ENCODE data around the gene EDEM3.
A peak's percentile ranks its signal among the peaks of the same experiment; 100 is the strongest.

EDEM3 gene

DNA sequence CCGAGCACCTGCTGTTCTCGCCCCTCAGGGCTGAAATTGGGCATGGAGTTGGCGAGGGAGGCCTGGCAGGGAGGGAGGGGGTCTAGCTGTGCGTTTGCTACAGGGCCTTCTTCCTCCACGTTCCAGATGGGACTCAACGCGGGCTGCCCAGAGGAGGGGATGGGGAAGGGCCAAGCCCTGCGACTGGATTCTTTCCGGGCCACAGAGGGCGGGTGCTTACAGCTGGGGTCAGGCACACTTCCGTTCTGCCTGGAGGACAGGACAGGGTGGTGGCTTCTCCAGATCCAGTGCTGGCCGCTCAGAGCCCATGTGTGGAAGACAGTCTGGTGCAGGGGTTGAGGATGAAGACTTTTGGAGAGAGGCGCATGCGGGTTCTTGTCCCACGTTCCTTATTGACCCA, 90.0 kb downstream of the EDEM3 start:
- DNase-seq: no peak

DNA sequence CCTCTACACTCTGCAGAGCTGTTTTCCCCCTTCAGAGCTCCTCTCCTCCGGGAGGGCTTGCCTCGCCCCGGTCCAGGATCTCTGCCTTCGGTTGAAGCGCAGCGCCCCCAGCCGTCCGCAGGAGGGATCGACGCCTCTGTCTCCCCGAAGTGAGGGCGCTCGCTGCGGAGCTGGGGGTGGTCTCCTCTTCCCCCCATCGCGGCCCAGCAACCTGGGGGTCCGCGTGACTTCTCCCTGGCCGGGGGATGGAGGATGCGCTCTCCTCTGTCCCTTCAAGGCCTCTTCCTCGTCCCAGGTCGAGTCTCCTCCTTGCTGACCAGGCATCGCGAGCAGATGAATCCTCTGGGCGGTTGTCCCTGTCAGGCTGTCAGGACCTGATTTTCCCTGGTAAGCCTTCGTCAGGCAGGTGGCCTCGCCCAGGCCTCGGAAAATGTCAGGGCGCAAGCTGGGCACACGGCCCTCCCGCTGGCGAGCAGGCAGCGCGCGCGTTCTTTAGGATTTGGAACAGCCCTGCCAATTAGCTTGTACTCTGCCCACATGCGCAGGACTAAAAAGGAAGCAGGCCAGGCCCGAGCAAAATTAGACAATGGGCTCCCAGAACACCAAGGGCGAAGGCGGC, 90.5 kb downstream of the EDEM3 start:
- DNase-seq: peak; percentile 14

DNA sequence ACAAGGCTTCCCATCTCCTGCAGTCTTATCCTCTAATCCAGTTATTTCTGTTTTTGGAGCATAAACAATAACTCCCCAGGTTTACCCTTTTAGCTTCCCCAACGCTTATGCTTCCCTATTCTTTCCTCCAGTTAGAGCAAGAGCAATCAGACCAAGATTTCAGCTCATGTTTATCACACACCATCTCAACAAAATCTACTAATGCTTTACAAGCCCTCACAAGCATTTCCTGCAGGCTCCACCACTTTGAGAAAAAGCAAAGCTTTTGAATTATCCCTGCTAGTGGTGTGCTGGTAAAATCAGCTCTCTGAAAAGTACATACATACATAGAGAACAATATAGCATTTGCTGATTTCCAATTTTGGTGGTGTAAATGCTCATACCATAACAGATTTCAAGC, 92.9 kb downstream of the EDEM3 start:
- no peak for DNase-seq

DNA sequence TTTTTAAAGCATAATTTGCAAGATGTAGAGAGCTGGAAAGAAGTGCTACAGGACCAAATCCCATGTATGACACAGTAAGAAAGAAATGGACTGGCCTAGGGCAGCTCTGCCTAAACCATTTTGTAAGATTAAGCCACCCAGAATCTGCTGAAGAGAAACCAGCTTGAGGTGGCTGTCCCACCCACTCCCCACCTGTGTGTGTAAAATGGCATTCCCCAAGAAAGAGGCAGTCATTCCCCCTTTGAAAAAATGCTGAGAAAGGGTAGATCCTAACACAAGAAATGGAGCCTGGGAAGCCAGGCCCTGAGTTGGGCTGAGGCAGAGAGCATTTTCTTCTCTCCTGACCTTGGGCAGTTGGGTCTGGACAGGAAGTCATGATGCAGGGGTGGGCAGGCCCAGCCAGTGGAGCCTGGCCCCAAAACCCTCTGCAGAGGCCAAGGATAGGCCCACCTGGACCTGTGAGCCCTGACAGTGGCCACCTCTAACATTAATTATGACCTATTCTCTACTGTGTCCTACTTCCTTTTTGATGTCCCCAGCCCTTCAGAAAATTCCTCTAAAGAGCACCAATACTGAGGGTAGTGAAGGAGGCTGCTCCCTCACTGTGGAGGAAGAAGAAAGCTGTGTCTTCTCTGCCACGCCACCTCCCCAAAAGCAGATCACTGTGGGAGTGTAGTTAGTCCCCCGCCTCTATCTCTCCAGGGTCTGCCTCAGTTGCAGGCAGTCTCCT, 94.0 kb downstream of the EDEM3 start:
- no peak for DNase-seq

DNA sequence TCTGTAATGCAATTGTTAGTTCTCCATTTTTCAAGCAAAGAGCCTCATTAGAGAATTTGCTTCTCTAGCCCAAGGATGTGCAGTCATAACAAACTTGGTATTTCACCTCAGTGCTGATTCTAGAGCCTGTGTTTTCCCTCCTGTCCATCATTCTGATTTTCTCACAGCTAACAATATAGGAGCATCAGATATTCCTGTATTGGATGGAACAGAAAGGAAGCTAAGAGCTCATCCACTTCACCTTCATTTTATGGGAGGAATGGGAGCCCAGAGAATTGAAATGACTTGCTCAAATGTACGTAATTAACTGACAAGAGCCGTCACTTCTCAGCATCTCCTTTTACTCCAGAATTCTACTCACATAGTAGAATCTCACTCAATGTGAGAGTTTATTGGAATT, 96.6 kb downstream of the EDEM3 start:
- DNase-seq: no peak

DNA sequence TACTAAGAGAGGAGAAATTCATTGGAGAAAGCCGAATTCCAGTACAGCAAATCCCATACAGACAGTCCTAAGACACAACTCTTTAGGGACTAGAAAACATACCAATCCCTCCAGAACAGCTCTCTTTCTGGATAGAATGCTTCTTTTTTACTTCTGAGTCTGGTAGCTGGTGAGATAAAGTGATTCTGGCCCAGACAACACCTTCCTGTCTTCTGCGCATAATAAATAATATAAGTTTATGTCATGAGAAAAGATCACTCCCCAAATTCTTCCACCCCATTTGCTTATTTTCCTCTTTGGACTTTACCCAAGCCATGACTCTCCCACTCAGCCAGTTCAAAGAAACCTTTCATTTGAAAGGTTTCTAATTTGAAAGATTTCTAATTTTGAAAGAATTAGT, 98.4 kb downstream of the EDEM3 start:
- DNase-seq: no peak

DNA sequence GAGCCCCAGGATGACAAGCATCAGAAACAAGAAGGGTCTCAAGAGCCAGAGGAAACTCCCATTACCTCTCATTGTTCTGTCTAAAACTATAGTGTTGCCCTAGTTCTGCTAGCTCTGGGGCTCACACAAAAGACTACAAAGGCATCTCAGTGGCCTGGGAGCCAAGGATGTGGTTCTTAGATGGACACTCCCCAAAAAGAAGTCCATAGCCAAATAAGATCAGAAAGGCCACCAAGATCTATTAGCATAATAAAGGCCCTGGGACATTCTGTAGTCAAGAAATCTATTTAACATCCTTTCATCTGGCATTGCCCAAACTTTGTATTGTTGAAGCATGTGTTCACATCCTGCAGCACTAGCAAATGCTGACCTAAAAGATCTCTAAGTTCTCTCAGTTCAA, 99.5 kb downstream of the EDEM3 start:
- DNase-seq: no peak

DNA sequence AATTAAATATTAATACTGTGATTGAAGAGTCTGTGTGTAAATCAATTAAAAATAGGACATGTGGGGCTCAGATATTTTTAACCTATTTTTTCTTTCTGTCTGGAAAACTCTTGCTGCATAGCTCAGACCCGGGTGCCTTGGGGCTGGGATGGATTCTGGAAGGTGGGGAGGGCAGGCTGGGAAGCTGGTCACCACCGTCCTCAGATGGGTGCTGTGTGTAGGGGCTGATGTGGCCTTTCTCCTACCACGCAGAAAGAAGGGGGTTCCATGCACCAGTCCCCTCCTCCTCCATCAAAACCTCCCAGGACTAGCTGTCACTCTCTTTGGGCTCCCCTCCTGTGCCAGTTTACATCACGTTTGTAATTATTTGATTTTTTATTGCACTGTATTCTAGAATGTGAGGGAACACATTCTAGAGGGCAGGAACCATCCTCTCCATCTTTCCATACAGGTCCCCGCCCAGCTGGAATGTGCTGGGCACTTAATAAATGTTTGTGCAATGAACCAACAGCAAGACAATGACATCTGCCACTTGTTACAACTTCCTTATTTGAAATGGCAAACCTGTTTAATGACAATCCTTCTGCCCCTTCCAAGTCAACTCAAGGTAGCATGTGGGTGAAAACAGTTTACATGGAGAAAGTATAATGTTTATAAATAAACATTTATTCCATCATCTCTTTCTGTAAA, 104.3 kb downstream of the EDEM3 start:
- DNase-seq: no peak

DNA sequence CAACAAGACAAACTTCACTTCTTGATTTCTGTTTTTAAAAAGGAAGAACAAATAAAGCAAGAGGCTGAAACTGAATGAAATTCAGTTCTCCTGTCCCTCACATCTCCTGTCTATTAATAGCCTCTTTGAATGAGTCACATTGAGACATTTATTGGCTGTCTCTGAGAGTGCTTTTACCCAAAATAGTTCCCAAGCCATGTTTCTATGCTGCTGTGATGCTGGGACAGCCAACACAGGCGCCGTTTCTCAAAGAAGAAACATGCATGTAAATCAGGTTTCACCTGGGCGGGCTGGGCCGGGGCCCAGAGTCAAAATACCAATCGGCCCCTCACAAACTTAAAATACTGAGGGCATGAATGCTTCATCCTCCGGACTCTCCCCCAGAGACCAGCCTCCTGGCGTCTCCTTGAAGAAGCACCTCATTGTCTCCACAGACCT, 105.2 kb downstream of the EDEM3 start:
- no peak for DNase-seq

DNA sequence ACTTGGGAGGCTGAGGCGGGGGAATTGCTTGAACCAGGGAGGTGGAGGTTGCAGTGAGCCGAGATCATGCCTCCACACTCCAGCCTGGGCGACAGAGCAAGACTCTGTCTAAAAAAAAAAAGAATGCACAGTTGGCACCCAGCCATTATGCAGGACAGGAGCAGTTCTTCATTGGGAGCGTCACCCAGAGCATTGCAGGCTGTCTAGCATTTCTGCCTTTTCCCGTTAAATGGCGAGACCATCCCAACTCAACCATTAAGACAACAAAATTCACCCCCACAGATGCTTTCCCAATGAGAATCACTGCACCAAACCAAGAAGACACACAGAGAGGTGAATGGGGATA, 105.8 kb downstream of the EDEM3 start:
- DNase-seq: no peak

DNA sequence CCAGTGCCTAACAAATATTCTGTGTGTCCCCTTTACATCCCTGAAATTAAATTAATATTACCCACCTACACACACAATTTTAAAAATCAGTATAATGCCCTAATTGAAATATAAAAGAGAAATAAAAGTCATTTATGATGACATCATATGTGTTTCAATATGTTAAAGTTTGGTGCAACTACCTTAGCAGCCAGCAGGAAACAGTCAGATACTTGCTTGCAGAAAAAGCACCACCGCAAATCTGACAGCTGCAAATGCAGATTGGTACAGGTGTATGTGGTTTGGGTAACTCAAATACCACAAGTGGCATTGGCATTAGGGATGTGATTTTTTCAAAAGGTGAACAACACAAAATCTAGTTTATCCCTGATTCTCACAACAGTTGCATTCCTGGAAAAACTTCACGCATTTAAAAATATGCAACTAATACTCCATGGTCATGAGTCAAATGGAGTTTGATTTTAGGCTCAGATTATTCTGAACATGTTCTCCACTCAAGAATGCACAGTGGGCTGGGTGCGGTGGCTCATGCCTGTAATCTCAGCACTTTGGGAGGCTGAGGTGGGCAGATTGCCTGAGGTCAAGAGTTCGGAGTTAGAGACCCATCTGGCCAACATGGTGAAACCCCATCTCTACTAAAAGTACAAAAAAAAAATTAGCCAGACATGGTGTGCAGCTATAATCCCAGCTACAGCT, 106.3 kb downstream of the EDEM3 start:
- DNase-seq: no peak

DNA sequence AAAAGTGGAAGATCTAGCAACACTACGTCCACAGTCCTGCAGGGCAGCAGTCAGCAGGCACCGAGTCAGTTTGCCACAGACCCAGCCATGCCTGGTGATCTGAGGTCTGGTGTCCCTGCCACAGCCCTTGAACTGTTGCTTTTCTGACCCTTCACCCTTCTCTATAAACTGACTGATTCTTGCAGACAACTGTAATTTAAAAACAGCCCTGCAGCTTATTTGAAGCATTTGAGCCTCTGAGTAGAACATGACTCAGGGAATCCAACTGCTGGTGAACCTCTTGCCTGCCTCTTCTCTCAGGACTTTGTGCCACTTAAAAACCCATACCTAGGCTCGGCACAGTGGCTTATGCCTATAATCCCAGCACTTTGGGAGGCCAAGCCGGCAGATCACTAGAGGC, 107.2 kb downstream of the EDEM3 start:
- no peak for DNase-seq

DNA sequence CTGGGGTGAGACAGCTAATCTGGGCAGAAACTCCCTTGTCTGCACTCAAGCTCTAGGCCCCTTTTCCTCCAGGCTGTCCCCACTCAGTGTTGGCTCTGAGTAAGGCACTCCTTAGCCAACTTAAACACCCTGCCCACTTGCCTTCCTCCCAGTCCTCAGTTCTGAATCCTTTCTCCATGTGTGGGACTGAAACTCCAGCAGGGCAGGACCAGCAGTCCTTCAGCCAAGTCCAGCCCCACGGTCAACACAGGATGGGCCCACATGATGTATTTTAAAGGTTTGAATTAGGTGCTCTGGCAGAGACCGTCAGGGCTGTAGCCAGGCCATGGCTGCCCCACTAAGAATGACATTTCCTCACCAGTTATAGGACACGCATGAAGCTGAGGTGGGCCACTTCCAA, 107.8 kb downstream of the EDEM3 start:
- no peak for DNase-seq

DNA sequence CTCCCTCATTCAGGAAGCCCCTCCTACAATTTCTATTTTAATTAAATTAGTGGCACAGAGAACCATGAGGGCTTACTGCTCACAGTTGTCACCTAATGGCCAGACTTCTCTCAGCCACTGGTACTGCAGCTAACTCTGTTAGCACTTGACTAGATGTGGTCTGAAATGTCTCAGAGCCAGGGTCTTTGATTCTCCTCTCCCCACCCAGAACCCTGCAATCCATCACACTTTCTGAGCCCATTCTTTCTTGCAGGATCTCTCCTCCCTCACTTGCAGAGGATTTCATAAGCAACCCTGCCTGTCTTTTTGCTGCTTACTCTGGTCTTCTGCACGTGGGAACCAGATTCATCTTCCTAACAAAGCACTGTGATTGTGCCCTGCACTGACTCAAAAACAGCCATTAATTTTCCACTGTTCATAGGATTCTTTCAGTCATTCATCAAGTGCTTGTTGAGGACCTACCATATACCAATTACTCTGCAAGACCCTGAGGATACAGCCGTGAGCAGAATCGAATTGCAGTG, 108.4 kb downstream of the EDEM3 start:
- DNase-seq: no peak

DNA sequence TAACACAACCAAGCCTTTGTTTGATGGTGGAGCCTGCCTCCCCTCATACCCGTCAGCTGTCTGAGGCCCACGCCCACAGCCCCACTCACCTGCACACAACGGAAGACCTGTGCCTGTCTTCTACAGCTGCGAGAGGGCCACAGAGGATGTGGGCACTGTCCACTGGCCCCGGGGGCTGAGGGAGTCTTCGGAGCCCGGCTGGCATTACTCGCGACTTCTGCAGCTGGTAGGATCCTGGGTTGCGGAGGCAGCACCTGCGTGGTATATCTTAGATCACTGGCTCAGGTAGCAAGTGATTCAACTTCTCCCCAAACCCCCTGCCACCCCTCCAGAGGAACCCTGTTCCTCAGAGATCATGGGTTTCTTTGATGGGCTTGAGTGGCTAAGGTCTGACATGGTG, 109.9 kb downstream of the EDEM3 start:
- no peak for DNase-seq

DNA sequence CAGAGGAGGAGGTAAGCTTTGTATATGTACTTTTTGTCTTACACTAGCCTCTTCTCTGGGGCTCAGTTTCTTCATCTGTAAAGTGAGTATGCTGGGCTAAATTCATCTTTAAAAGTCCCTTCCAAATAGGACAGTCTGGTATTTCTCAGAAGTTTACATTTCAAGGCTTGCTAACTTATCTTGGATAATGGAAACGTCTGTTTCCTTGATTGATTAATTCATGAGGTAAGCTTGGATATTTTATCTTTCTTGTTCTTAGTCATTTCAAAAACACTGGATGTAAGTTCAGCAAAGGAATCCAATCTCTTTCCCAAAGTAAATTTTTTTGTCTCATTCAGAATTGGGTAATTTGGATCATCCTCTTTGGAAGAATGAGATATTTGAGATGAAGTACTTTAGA, 111.0 kb downstream of the EDEM3 start:
- DNase-seq: no peak

DNA sequence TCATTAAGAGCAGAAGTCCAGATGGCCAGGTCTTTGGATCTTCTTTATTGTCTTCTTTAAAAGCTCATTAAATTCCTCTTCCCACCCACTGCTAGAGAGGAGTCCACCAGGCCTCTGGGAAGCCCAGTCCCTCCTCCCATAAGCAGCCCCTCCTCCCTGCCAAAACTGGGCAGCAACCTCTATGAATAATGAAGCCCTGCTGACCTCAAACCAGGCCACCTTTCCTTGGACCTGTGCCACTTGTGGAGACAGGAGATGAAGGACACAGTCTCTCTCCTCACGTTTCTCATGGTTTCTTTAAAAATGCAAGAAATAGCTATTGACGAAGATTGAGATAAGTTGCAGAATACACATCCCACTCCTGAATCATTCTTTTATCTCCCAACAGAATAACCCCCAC, 112.8 kb downstream of the EDEM3 start:
- DNase-seq: no peak

DNA sequence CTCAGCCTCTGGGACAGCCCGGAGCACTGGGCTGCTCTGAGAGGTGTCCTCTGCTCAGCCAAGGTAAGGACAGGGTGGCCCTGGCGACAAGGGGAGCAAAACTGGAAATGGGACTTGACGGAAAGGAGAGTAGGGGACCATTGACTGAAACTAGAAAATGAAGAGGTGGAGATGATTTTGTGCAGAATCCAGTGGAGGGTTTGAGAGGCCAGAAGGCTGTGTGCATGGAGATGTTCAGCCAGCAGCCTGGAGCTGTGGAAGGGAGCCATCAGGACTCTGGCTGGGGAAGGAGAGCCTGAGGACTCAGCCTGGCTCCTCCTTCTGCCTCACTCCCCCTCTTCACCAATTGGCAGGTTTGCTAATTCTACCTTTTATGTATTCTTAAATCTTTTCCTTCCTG, 114.2 kb downstream of the EDEM3 start:
- DNase-seq: no peak

Data from activated CD4-positive, alpha-beta T cell treated with anti-CD3 and anti-CD28 coated beads, Interleukin-2, amount 50 U/mL, for 1 hour (primary cell).